SJCRH30 (cell line): ENCODE measurements around the gene TOPBP1. TPM values are rescaled to one million over a fixed set of nuclear protein-coding genes. Genes with fewer than 3 reads are reported as not detected.

ENCODE experiments used
- DNase-seq, 2 experiments: peaks; one replicate each; pipeline ENCODE4 v3.0.0-alpha.2; 2015 to 2020
- H3K27ac ChIP-seq: fragments of 250-450 bp; sonication (Bioruptor Pico); 2 replicates; pipeline ENCODE4 v1.5.1; 2020; ENCODE audit warnings: mild to moderate bottlenecking, moderate library complexity
- H3K27me3 ChIP-seq: fragments of 250-450 bp; sonication (Bioruptor Pico); 2 replicates; pipeline ENCODE4 v1.5.1; 2020; ENCODE audit warnings: mild to moderate bottlenecking, moderate library complexity
- H3K36me3 ChIP-seq: fragments of 250-450 bp; sonication (Bioruptor Pico); 2 replicates; pipeline ENCODE4 v1.5.1; 2020; ENCODE audit warnings: mild to moderate bottlenecking, moderate library complexity
- H3K4me1 ChIP-seq: fragments of 250-450 bp; sonication (Bioruptor Pico); 2 replicates; pipeline ENCODE4 v1.5.1; 2020; ENCODE audit warnings: mild to moderate bottlenecking, moderate library complexity
- H3K4me3 ChIP-seq: fragments of 250-450 bp; sonication (Bioruptor Pico); 2 replicates; pipeline ENCODE4 v1.5.1; 2020; ENCODE audit warnings: mild to moderate bottlenecking, moderate library complexity
- H3K9me3 ChIP-seq: fragments of 250-450 bp; sonication (Bioruptor Pico); replicated peaks from 2 replicates; pipeline ENCODE4 v1.5.1; 2020; ENCODE audit warnings: mild to moderate bottlenecking, moderate library complexity
- total RNA-seq: library from RNA; depleted of rRNA; stranded (reverse); fragments of >200 nt; shearing (Covaris generic); gene quantifications from 2 replicates; pipeline ENCODE4 v1.2.3, GENCODE V29; 2014

The TOPBP1 gene
- total RNA-seq, 1 experiment from 2014 or later = 111 TPM

GRCh38 chr3:133606902-133607301 lies 54.8 kb downstream of the TOPBP1 start:
- H3K36me3 ChIP-seq = peaks cover 83% of the 10 kb centered on the region
- H3K27me3 ChIP-seq = no peaks in the 10 kb centered on the region; the same call in 1 of the 2 replicates
- no peaks in the 10 kb centered on the region for H3K4me1 ChIP-seq
- no peaks in the 10 kb centered on the region for H3K9me3 ChIP-seq
- DNase-seq = no peak
- H3K27ac ChIP-seq = no peak overlapping the region
- no peak overlapping the region for H3K4me3 ChIP-seq

- H3K9me3 ChIP-seq = no peaks in the 10 kb centered on the region
- H3K27me3 ChIP-seq = no peaks in the 10 kb centered on the region; the same call in 1 of the 2 replicates
- H3K4me1 ChIP-seq = no peaks in the 10 kb centered on the region
- H3K4me3 ChIP-seq = no peak overlapping the region
- no peak overlapping the region for H3K27ac ChIP-seq
- DNase-seq = no peak
- H3K36me3 ChIP-seq = peaks cover 85% of the 10 kb centered on the region
Measured at GRCh38 chr3:133606342-133606741, 55.4 kb downstream of the TOPBP1 start.

GRCh38 chr3:133600572-133601081 lies 61.1 kb downstream of the TOPBP1 start:
- no peaks in the 10 kb centered on the region for H3K27me3 ChIP-seq
- DNase-seq = no peak
- H3K27ac ChIP-seq = no peak overlapping the region
- peaks cover 53% of the 10 kb centered on the region for H3K36me3 ChIP-seq
- H3K9me3 ChIP-seq = no peaks in the 10 kb centered on the region
- H3K4me3 ChIP-seq = no peak overlapping the region
- H3K4me1 ChIP-seq = no peaks in the 10 kb centered on the region

GRCh38 chr3:133599280-133599679 lies 62.5 kb downstream of the TOPBP1 start:
- Histone ChIP-seq H3K36me3 (peaks cover 42% of the 10 kb centered on the region), H3K4me1 (no peaks in the 10 kb centered on the region), H3K4me3 (no peak overlapping the region), H3K27me3 (no peaks in the 10 kb centered on the region), H3K27ac (no peak overlapping the region), H3K9me3 (no peaks in the 10 kb centered on the region)
- DNase-seq = no peak

GRCh38 chr3:133598405-133598804 lies 63.3 kb downstream of the TOPBP1 start:
- Histone ChIP-seq H3K9me3 (no peaks in the 10 kb centered on the region), H3K4me1 (no peaks in the 10 kb centered on the region), H3K36me3 (peaks cover 33% of the 10 kb centered on the region), H3K4me3 (no peak overlapping the region), H3K27me3 (no peaks in the 10 kb centered on the region), H3K27ac (no peak overlapping the region)
- no peak for DNase-seq

- Histone ChIP-seq H3K27me3 (no peaks in the 10 kb centered on the region), H3K4me3 (no peak overlapping the region), H3K4me1 (peaks cover 3% of the 10 kb centered on the region; the same call in 1 of the 2 replicates), H3K27ac (no peak overlapping the region), H3K36me3 (peaks cover 10% of the 10 kb centered on the region; the same call in 1 of the 2 replicates), H3K9me3 (no peaks in the 10 kb centered on the region)
- DNase-seq = no peak
Measured at GRCh38 chr3:133595341-133595740, 66.4 kb downstream of the TOPBP1 start.

- Histone ChIP-seq H3K27me3 (no peaks in the 10 kb centered on the region), H3K4me3 (no peak overlapping the region), H3K36me3 (peaks cover 17% of the 10 kb centered on the region), H3K4me1 (peaks cover 3% of the 10 kb centered on the region), H3K9me3 (no peaks in the 10 kb centered on the region), H3K27ac (no peak overlapping the region)
- DNase-seq = no peak
Measured at GRCh38 chr3:133593243-133593642, 68.5 kb downstream of the TOPBP1 start.

GRCh38 chr3:133592843-133593242 lies 68.9 kb downstream of the TOPBP1 start:
- H3K27me3 ChIP-seq = no peaks in the 10 kb centered on the region
- peaks cover 3% of the 10 kb centered on the region for H3K4me1 ChIP-seq
- H3K9me3 ChIP-seq = no peaks in the 10 kb centered on the region
- H3K4me3 ChIP-seq = no peak overlapping the region
- peaks cover 21% of the 10 kb centered on the region for H3K36me3 ChIP-seq
- H3K27ac ChIP-seq = no peak overlapping the region
- DNase-seq = no peak

- Histone ChIP-seq H3K27ac (no peak overlapping the region), H3K9me3 (no peaks in the 10 kb centered on the region), H3K27me3 (no peaks in the 10 kb centered on the region), H3K36me3 (peaks cover 37% of the 10 kb centered on the region), H3K4me1 (peaks cover 3% of the 10 kb centered on the region), H3K4me3 (no peak overlapping the region)
- DNase-seq = no peak
Measured at GRCh38 chr3:133591271-133591742, 70.4 kb downstream of the TOPBP1 start.

GRCh38 chr3:133589503-133589902 lies 72.2 kb downstream of the TOPBP1 start:
- Histone ChIP-seq H3K4me3 (no peak overlapping the region), H3K27me3 (no peaks in the 10 kb centered on the region), H3K36me3 (peaks cover 55% of the 10 kb centered on the region), H3K27ac (no peak overlapping the region), H3K4me1 (peaks cover 3% of the 10 kb centered on the region), H3K9me3 (no peaks in the 10 kb centered on the region)
- DNase-seq = no peak

- Histone ChIP-seq H3K4me3 (no peak overlapping the region), H3K36me3 (peaks cover 60% of the 10 kb centered on the region), H3K4me1 (peaks cover 3% of the 10 kb centered on the region), H3K9me3 (no peaks in the 10 kb centered on the region), H3K27me3 (no peaks in the 10 kb centered on the region), H3K27ac (no peak overlapping the region)
- DNase-seq = no peak
Measured at GRCh38 chr3:133588784-133589465, 72.8 kb downstream of the TOPBP1 start.

- peaks cover 69% of the 10 kb centered on the region for H3K36me3 ChIP-seq
Measured at GRCh38 chr3:133588035-133588434, 73.7 kb downstream of the TOPBP1 start.

GRCh38 chr3:133583396-133583795 lies 78.3 kb downstream of the TOPBP1 start:
- no peaks in the 10 kb centered on the region for H3K9me3 ChIP-seq
- DNase-seq = no peak
- H3K36me3 ChIP-seq = peaks cover 96% of the 10 kb centered on the region
- H3K4me3 ChIP-seq = no peak overlapping the region
- no peaks in the 10 kb centered on the region for H3K27me3 ChIP-seq
- no peaks in the 10 kb centered on the region; the same call in 1 of the 2 replicates for H3K4me1 ChIP-seq
- H3K27ac ChIP-seq = no peak overlapping the region

More at GRCh38 chr3:133588035-133588434, 73.7 kb downstream of the TOPBP1 start:
- DNase-seq = no peak
- H3K4me1 ChIP-seq = peaks cover 3% of the 10 kb centered on the region
- no peak overlapping the region for H3K27ac ChIP-seq
- H3K27me3 ChIP-seq = no peaks in the 10 kb centered on the region
- no peak overlapping the region for H3K4me3 ChIP-seq
- no peaks in the 10 kb centered on the region for H3K9me3 ChIP-seq

- H3K9me3 ChIP-seq = no peaks in the 10 kb centered on the region
- peaks cover 80% of the 10 kb centered on the region for H3K36me3 ChIP-seq
- H3K27ac ChIP-seq = no peak overlapping the region
- no peak overlapping the region for H3K4me3 ChIP-seq
- peak in 1 of 2 experiments; percentile 57 for DNase-seq
- H3K4me1 ChIP-seq = peaks cover 8% of the 10 kb centered on the region; the same call in 1 of the 2 replicates
- no peaks in the 10 kb centered on the region for H3K27me3 ChIP-seq
Measured at GRCh38 chr3:133578548-133579191, 83.1 kb downstream of the TOPBP1 start.

GRCh38 chr3:133576169-133576568 lies 85.6 kb downstream of the TOPBP1 start:
- Histone ChIP-seq H3K27me3 (no peaks in the 10 kb centered on the region), H3K36me3 (peaks cover 55% of the 10 kb centered on the region), H3K27ac (no peak overlapping the region), H3K9me3 (no peaks in the 10 kb centered on the region), H3K4me3 (peak overlapping the region; percentile 91), H3K4me1 (peaks cover 13% of the 10 kb centered on the region)
- DNase-seq = no peak
